Thyroid gland (tissue), 4 donors: Measurements from ENCODE around the gene TEKT3. TPM values are rescaled to one million over a fixed set of nuclear protein-coding genes. Genes with fewer than 3 reads are reported as not detected.
A peak's percentile ranks its signal among the peaks of the same experiment; 100 is the strongest.

Experiments used
- DNase-seq, 2 donors: peaks; one replicate each; pipeline ENCODE4 v3.0.0-alpha.2; 2019
- H3K27ac ChIP-seq, 3 donors: fragments of 200-600 bp; sonication (generic); 1 replicate in 2 of 3; 2 replicates in 1 of 3; pipeline ENCODE4 v1.5.1; 2016 to 2019; ENCODE audit warnings: mild to moderate bottlenecking in 1 of 3, moderate library complexity in 1 of 3
- H3K27me3 ChIP-seq: fragments of 200-600 bp; sonication (generic); one replicate; pipeline ENCODE4 v1.5.1; 2019
- H3K36me3 ChIP-seq, 2 donors: fragments of 200-600 bp; sonication (generic); one replicate each; pipeline ENCODE4 v1.5.1; 2016 to 2019
- H3K4me1 ChIP-seq, 2 donors: fragments of 200-600 bp; sonication (generic); one replicate each; pipeline ENCODE4 v1.5.1; 2017 to 2019
- H3K4me3 ChIP-seq, 3 donors: fragments of 200-600 bp; sonication (generic); replicated peaks in 1 of 3; 1 replicate in 2 of 3; 2 replicates in 1 of 3; pipeline ENCODE4 v1.5.1; 2016; ENCODE audit warnings: mild to moderate bottlenecking in 1 of 3
- H3K9me3 ChIP-seq: fragments of 200-600 bp; sonication (generic); one replicate; pipeline ENCODE4 v1.5.1; 2017
- POLR2A ChIP-seq, 2 donors: fragments of 450-650 bp; IDR thresholded peaks; one replicate each; pipeline ENCODE4 v1.6.1; 2017; ENCODE audit warnings: antibody characterized with exemption in 2 of 2, mild to moderate bottlenecking in 2 of 2, moderate library complexity in 1 of 2
- WGBS, 2 donors: methylation state at CpG; one replicate each; pipeline ENCODE4 v1.1.5; 2017; 5-methylcytosine and 5-hydroxymethylcytosine counted together
- intact Hi-C: fragments of 100-400 bp; cut with DNase I; formaldehyde crosslinking; loops from one replicate; pipeline ENCODE4 v1.15.1; 2023
- total RNA-seq, 4 donors: library from RNA; depleted of rRNA; stranded (reverse); fragments of >200 nt; gene quantifications; one replicate each; pipeline ENCODE4 v1.2.3, GENCODE V29; 2016
- TF ChIP-seq, protein P1 (sequence below), 6 experiments: fragments of 200-600 bp in 3 of 6; fragments of 450-650 bp in 3 of 6; sonication (generic) in 3 of 6; IDR thresholded peaks; one replicate each; pipeline ENCODE4 v1.5.1; 2016 to 2019; ENCODE audit warnings: antibody characterized with exemption in 6 of 6, mild to moderate bottlenecking in 2 of 6, inconsistent platforms in 1 of 6, moderate library complexity in 1 of 6

Gene TEKT3
- total RNA-seq, 4 donors from 2014 or later = 1.1 to 2.3 (median 1.9) TPM; not detected in 1

DNA sequence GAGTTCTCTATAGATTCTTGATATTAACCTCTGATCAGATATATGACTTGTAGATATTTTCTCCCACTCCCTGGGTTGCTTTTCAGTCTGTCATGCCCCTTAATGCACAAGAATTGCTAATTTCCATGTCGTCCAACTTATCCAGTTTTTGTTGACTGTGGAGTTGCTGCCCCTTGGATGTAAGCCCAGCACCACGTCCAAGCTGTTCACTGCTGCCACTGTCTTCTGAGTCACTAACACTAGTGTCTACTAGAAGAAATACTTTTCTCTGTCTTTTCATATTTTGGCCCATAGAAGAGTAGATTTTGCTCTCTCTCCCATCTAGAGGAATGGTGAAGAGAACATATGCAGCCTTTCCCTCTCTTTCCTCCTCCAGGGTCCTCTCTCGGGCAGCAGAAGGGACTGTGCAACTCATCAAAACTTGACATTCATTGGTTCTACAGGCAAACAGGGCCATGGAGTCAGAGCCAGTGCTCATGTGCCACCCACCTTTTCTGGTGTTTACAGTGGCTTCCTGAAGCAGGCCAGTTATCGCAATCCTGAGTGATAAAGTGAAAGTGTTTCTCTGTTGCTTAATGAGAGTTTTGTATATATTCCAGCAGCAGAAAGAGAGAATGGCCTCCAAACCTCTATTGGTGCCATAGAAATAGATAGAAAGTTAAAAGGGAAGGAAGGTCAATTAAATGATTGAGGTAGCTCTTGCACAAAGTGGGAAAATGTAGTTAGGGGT is 53.7 kb downstream of the TEKT3 start:
- TF ChIP-seq, protein P1, sequence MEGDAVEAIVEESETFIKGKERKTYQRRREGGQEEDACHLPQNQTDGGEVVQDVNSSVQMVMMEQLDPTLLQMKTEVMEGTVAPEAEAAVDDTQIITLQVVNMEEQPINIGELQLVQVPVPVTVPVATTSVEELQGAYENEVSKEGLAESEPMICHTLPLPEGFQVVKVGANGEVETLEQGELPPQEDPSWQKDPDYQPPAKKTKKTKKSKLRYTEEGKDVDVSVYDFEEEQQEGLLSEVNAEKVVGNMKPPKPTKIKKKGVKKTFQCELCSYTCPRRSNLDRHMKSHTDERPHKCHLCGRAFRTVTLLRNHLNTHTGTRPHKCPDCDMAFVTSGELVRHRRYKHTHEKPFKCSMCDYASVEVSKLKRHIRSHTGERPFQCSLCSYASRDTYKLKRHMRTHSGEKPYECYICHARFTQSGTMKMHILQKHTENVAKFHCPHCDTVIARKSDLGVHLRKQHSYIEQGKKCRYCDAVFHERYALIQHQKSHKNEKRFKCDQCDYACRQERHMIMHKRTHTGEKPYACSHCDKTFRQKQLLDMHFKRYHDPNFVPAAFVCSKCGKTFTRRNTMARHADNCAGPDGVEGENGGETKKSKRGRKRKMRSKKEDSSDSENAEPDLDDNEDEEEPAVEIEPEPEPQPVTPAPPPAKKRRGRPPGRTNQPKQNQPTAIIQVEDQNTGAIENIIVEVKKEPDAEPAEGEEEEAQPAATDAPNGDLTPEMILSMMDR (IDR thresholded peaks at IDR 0.05) = no peak
- TF ChIP-seq POLR2A (IDR thresholded peaks at IDR 0.05) = no peak
- no peaks in the 10 kb centered on the region for H3K27me3 ChIP-seq
- H3K4me1 ChIP-seq = peaks cover 10 to 22% of the 10 kb centered on the region in 2 donors
- intact Hi-C loops = no loop called here
- no peak overlapping the region for H3K4me3 ChIP-seq
- WGBS, 2 donors = 49 to 66% methylated on average over 4 of the region's 4 CpGs
- H3K9me3 ChIP-seq = no peaks in the 10 kb centered on the region
- H3K27ac ChIP-seq = no peak overlapping the region
- no peaks in the 10 kb centered on the region for H3K36me3 ChIP-seq
- peak in 1 of 2 donors; percentile 31 for DNase-seq

DNA sequence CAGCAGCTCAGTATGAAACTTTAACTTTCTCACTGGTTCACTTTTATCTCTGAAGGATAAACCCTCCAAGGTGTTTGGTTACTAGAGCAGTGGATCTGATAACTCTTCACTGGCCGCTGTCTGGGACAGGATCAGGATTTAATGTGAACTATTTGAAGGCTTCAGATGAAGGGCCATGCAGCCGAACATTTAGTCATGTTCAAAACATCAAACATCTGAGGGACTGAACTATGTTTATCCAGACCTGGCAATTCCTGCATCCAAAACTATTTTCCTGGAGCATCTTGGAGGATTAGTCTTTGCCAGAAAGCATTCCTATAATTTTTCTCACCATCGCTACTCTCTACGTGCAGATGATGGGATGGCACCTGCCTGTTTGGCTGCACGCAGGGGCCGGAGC is 55.9 kb downstream of the TEKT3 start:
- H3K4me1 ChIP-seq = peaks cover 0 to 5% of the 10 kb centered on the region in 2 donors
- intact Hi-C loops = no loop called here
- 86 to 91% methylated on average over 6 of the region's 6 CpGs for WGBS, 2 donors
- H3K27ac ChIP-seq = no peak overlapping the region
- H3K36me3 ChIP-seq = no peaks in the 10 kb centered on the region
- no peak for TF ChIP-seq POLR2A (IDR thresholded peaks at IDR 0.05)
- TF ChIP-seq, protein P1 (IDR thresholded peaks at IDR 0.05) = no peak
- DNase-seq = no peak
- no peaks in the 10 kb centered on the region for H3K9me3 ChIP-seq
- H3K4me3 ChIP-seq = no peak overlapping the region
- H3K27me3 ChIP-seq = no peaks in the 10 kb centered on the region

DNA sequence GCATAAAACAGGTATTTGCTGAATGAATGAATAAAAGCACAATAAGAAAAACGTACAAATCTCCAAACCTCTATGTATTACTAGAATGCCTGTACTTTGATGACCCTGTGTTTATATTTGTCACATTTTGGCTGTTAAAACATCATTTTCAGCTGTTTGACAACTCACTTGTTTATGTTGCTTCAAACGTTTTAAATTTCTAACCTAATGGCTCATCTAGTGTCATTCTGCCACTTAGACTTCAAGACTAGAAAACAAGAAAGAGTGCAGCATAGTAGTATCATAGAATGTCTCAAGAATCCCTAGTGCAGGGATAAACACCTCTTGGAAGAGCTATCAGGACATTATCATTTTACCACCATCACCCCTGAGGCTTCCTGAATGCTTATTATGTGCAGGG is 56.9 kb downstream of the TEKT3 start:
- WGBS, 2 donors = 58 to 62% methylated on average over 2 of the region's 2 CpGs

DNA sequence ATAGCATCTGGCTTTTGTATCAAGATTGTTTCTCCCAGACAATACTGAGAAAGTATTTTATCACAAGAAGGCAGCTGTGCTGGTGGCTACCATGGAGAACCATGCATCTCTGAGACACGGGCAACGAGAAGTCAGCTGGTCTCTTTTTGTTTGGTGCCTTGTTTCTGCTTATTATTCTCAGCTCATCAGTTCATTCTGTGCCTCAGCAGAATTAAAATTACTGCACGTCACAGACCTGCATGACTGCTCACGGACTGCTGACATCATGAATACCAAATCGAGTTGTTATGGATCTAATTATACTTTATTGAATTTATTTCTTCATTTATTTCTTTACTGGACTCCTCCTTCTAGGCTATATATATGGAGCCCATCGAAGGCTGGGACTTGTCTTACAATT is 57.3 kb downstream of the TEKT3 start:
- H3K36me3 ChIP-seq = no peaks in the 10 kb centered on the region
- DNase-seq = no peak
- H3K4me3 ChIP-seq = no peak overlapping the region
- H3K9me3 ChIP-seq = no peaks in the 10 kb centered on the region
- 88 to 90% methylated on average over 6 of the region's 6 CpGs for WGBS, 2 donors
- peaks cover 0 to 5% of the 10 kb centered on the region in 2 donors for H3K4me1 ChIP-seq
- TF ChIP-seq POLR2A (IDR thresholded peaks at IDR 0.05) = no peak
- TF ChIP-seq, protein P1 (IDR thresholded peaks at IDR 0.05) = no peak
- no peaks in the 10 kb centered on the region for H3K27me3 ChIP-seq
- H3K27ac ChIP-seq = no peak overlapping the region
- intact Hi-C loops = no loop called here

More for the DNA sequence above, 56.9 kb downstream of the TEKT3 start:
- DNase-seq = no peak
- no peak overlapping the region for H3K4me3 ChIP-seq
- peaks cover 0 to 5% of the 10 kb centered on the region in 2 donors for H3K4me1 ChIP-seq
- H3K9me3 ChIP-seq = no peaks in the 10 kb centered on the region
- H3K36me3 ChIP-seq = no peaks in the 10 kb centered on the region
- intact Hi-C loops = no loop called here
- no peak overlapping the region for H3K27ac ChIP-seq
- H3K27me3 ChIP-seq = no peaks in the 10 kb centered on the region
- TF ChIP-seq, protein P1 (IDR thresholded peaks at IDR 0.05) = no peak
- no peak for TF ChIP-seq POLR2A (IDR thresholded peaks at IDR 0.05)

DNA sequence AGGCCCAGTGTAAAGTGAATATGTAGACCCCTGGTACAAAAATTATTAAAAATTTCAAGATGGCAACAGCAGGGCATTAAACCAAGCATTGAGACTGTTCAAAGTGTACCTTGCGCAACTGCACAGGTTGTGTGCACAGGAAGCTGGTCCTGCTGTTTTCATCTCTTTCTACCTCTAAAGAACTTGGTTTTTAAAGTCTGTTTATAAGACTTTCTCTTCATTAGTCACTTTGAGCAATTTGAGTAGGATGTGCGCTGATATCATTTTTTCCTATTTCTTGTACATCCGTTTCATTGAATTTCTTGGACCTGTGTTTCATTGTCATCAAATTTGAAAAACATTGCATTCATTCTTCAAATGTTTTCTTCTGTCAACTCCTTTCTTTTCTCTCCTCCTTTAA is 59.5 kb downstream of the TEKT3 start:
- no peak overlapping the region for H3K4me3 ChIP-seq
- no peaks in the 10 kb centered on the region for H3K36me3 ChIP-seq
- no peak for DNase-seq
- H3K4me1 ChIP-seq = peaks cover 8 to 15% of the 10 kb centered on the region in 2 donors
- intact Hi-C loops = no loop called here
- H3K9me3 ChIP-seq = no peaks in the 10 kb centered on the region
- H3K27ac ChIP-seq = no peak overlapping the region
- no peak for TF ChIP-seq POLR2A (IDR thresholded peaks at IDR 0.05)
- TF ChIP-seq, protein P1 (IDR thresholded peaks at IDR 0.05) = no peak
- WGBS, 2 donors = 86 to 88% methylated on average over 3 of the region's 3 CpGs
- H3K27me3 ChIP-seq = no peaks in the 10 kb centered on the region
